ENCODE data around the gene DPEP2NB.

DNA sequence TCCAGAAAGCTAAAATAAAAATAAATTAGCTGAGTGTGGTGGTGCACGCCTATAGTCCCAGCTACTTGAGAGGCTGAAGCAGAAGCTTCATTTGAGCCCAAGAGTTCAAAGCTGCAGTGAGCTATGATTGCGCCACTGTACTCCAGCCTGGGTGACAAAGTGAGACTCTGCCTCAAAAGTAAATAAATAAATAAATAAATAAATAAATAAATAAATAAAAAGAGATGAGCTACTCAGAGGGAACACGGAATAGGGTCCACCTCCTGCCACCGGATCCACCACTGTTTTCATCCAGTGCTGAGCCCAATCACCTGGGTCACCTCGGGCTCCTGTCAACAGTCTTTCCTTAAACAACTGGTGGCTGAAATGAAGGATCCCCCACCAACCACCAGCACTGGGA, 28.8 kb downstream of the DPEP2NB start:
- TF ChIP-seq, protein P1, sequence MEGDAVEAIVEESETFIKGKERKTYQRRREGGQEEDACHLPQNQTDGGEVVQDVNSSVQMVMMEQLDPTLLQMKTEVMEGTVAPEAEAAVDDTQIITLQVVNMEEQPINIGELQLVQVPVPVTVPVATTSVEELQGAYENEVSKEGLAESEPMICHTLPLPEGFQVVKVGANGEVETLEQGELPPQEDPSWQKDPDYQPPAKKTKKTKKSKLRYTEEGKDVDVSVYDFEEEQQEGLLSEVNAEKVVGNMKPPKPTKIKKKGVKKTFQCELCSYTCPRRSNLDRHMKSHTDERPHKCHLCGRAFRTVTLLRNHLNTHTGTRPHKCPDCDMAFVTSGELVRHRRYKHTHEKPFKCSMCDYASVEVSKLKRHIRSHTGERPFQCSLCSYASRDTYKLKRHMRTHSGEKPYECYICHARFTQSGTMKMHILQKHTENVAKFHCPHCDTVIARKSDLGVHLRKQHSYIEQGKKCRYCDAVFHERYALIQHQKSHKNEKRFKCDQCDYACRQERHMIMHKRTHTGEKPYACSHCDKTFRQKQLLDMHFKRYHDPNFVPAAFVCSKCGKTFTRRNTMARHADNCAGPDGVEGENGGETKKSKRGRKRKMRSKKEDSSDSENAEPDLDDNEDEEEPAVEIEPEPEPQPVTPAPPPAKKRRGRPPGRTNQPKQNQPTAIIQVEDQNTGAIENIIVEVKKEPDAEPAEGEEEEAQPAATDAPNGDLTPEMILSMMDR (conservative IDR thresholded peaks at IDR 0.05; ENCODE audit: low read length): no peak
- no peak for TF ChIP-seq EZH2phosphoT487 (IDR thresholded peaks at IDR 0.05; ENCODE audit: borderline replicate concordance)

Data from Loucy (cell line).